ENCODE results near the gene PJA1. TPM values are rescaled to one million over a fixed set of nuclear protein-coding genes. Genes with fewer than 3 reads are reported as not detected.

PJA1 gene
- total RNA-seq, 2 donors from 2014 or later = 26.3 to 27.4 TPM

DNA sequence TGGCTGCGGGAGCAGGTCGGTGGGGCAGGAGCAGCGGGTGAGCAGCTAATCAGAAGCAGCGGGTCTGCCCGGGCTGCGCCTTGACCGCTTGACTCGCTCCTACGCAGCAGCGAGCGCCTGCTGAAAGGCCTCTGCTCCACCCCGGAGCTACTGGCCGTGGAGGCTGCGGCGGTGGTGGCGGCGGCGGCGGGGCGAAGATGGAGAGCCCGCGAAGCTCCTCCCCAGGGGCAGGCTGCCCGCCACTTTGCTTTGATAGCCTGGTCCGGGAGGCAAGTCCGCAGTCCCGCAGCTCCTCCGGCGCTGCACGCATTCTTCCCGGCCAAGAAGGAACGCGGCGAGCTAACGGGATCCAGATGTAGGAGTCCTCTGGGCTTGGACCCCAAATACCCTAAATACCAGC, 36.7 kb downstream of the PJA1 start:
- Mint-ChIP-seq H3K9me3 (no peaks in the 10 kb centered on the region), H3K27me3 (ENCODE audit: low read depth) (peaks cover 42% of the 10 kb centered on the region), H3K27ac (no peak overlapping the region), H3K4me1 (ENCODE audit: low read depth) (peaks cover 5% of the 10 kb centered on the region), H3K4me3 (no peak overlapping the region), H3K36me3 (ENCODE audit: insufficient read depth in 2 of 2) (peaks cover 0 to 2% of the 10 kb centered on the region in 2 donors)
- ATAC-seq (replicated peaks in 1 of 2) = no peak
- no peak for DNase-seq

GRCh38 chrX:69127466-69127865, 37.8 kb downstream of the PJA1 start:
- peaks cover 5% of the 10 kb centered on the region for H3K4me1 Mint-ChIP-seq (ENCODE audit: low read depth)
- H3K27ac Mint-ChIP-seq = no peak overlapping the region
- no peaks in the 10 kb centered on the region for H3K9me3 Mint-ChIP-seq
- no peak for DNase-seq
- ATAC-seq (replicated peaks in 1 of 2) = no peak
- no peak overlapping the region for H3K4me3 Mint-ChIP-seq
- peaks cover 44% of the 10 kb centered on the region for H3K27me3 Mint-ChIP-seq (ENCODE audit: low read depth)
- H3K36me3 Mint-ChIP-seq (ENCODE audit: insufficient read depth in 2 of 2) = peaks cover 0 to 2% of the 10 kb centered on the region in 2 donors

DNA sequence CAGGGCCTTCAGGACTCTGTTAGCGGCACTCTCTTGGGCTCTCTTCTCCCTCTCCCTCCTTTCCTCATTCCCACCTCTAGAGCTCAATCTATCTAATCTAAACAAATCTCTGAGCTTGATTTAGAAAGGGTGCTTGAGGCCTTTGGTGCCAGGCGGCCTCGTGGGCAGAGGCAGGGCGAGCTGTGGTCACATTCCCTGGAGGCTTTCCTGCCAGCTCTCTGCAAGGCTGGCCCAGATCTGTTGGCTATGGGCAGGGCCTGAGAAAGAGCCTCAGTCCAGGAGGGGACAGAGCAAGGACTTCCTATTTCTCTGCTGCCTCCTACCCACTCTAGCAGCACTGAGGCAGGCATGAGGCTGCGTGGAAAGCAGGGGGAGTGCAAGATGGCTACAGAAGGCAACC, 38.6 kb downstream of the PJA1 start:
- H3K9me3 Mint-ChIP-seq = no peaks in the 10 kb centered on the region
- no peak overlapping the region for H3K4me3 Mint-ChIP-seq
- ATAC-seq (replicated peaks in 1 of 2) = no peak

GRCh38 chrX:69125094-69125493, 40.2 kb downstream of the PJA1 start:
- Mint-ChIP-seq H3K4me1 (ENCODE audit: low read depth) (peaks cover 5% of the 10 kb centered on the region), H3K4me3 (no peak overlapping the region), H3K27ac (no peak overlapping the region), H3K36me3 (ENCODE audit: insufficient read depth in 2 of 2) (peaks cover 0 to 2% of the 10 kb centered on the region in 2 donors), H3K27me3 (ENCODE audit: low read depth) (peaks cover 28% of the 10 kb centered on the region), H3K9me3 (no peaks in the 10 kb centered on the region)
- no peak for DNase-seq
- ATAC-seq (replicated peaks in 1 of 2) = no peak

More for the DNA sequence above, 38.6 kb downstream of the PJA1 start:
- Mint-ChIP-seq H3K4me1 (ENCODE audit: low read depth) (peaks cover 5% of the 10 kb centered on the region), H3K36me3 (ENCODE audit: insufficient read depth in 2 of 2) (peaks cover 0 to 2% of the 10 kb centered on the region in 2 donors), H3K27ac (no peak overlapping the region), H3K27me3 (ENCODE audit: low read depth) (peaks cover 40% of the 10 kb centered on the region)
- no peak for DNase-seq

GRCh38 chrX:69124108-69124507, 41.1 kb downstream of the PJA1 start:
- ATAC-seq (replicated peaks in 1 of 2) = no peak

DNA sequence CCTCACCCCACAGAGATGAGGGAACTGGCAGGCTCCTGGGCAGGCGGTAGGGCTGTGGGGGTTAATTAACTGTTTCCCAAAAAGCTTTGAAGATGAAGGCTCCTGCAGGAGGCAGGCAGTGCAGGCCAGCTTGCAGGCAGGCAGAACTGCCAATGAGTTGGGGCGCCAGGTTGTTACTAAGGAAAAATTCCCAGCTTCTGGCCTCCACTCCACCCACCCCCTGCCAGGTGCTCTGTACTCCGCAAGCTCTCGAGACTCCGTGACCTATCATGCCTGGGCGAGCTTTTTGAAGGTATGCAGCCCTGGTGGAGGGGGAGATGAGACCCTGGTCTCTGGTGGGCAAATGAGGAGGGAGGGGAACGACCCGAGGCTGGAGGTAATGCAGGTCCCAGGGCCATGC, 41.8 kb downstream of the PJA1 start:
- H3K27me3 Mint-ChIP-seq (ENCODE audit: low read depth) = peaks cover 19% of the 10 kb centered on the region
- peaks cover 0 to 2% of the 10 kb centered on the region in 2 donors for H3K36me3 Mint-ChIP-seq (ENCODE audit: insufficient read depth in 2 of 2)
- DNase-seq = no peak
- H3K27ac Mint-ChIP-seq = no peak overlapping the region
- H3K4me1 Mint-ChIP-seq (ENCODE audit: low read depth) = peaks cover 5% of the 10 kb centered on the region
- H3K4me3 Mint-ChIP-seq = no peak overlapping the region
- no peak for ATAC-seq (replicated peaks in 1 of 2)
- no peaks in the 10 kb centered on the region for H3K9me3 Mint-ChIP-seq

More at GRCh38 chrX:69124108-69124507, 41.1 kb downstream of the PJA1 start:
- Mint-ChIP-seq H3K4me3 (no peak overlapping the region), H3K4me1 (ENCODE audit: low read depth) (peaks cover 5% of the 10 kb centered on the region), H3K27ac (no peak overlapping the region), H3K27me3 (ENCODE audit: low read depth) (peaks cover 19% of the 10 kb centered on the region), H3K36me3 (ENCODE audit: insufficient read depth in 2 of 2) (peaks cover 0 to 2% of the 10 kb centered on the region in 2 donors), H3K9me3 (no peaks in the 10 kb centered on the region)
- no peak for DNase-seq

- DNase-seq (no peak), ATAC-seq (replicated peaks in 1 of 2) (no peak)
- no peak overlapping the region for H3K4me3 Mint-ChIP-seq
- peaks cover 11% of the 10 kb centered on the region for H3K27me3 Mint-ChIP-seq (ENCODE audit: low read depth)
- H3K27ac Mint-ChIP-seq = no peak overlapping the region
- H3K4me1 Mint-ChIP-seq (ENCODE audit: low read depth) = no peaks in the 10 kb centered on the region
- no peaks in the 10 kb centered on the region for H3K36me3 Mint-ChIP-seq (ENCODE audit: insufficient read depth in 2 of 2)
- H3K9me3 Mint-ChIP-seq = no peaks in the 10 kb centered on the region
Observed at GRCh38 chrX:69121321-69122000, 43.8 kb downstream of the PJA1 start.

GRCh38 chrX:69120476-69120875, 44.8 kb downstream of the PJA1 start:
- Mint-ChIP-seq H3K27me3 (ENCODE audit: low read depth) (peaks cover 11% of the 10 kb centered on the region), H3K4me1 (ENCODE audit: low read depth) (no peaks in the 10 kb centered on the region), H3K36me3 (ENCODE audit: insufficient read depth in 2 of 2) (no peaks in the 10 kb centered on the region), H3K4me3 (no peak overlapping the region), H3K9me3 (no peaks in the 10 kb centered on the region), H3K27ac (no peak overlapping the region)
- ATAC-seq (replicated peaks in 1 of 2) (no peak), DNase-seq (no peak)

DNA sequence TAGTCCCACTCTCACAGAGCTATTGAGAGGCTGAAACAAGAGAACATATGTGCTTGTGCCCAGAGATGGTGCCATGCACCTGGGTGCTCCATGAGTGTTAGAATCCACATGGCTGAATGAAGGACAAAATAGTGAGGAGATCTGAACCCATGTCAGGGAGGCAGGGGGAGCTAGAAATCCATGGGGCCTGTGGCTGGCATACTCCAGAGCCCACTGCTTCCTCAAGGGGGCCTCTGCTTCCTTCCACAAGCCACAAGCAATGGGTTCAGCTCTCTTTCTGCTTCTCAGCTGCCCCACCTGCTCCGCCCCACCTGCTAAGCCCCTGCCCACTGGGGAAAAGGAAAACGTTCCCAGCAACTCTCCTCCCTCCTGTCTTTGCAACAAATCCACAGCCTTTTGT, 46.1 kb downstream of the PJA1 start:
- DNase-seq (no peak), ATAC-seq (replicated peaks in 1 of 2) (no peak)
- H3K36me3 Mint-ChIP-seq (ENCODE audit: insufficient read depth in 2 of 2) = no peaks in the 10 kb centered on the region
- no peak overlapping the region for H3K27ac Mint-ChIP-seq
- H3K4me3 Mint-ChIP-seq = no peak overlapping the region
- H3K4me1 Mint-ChIP-seq (ENCODE audit: low read depth) = no peaks in the 10 kb centered on the region
- peaks cover 13% of the 10 kb centered on the region for H3K27me3 Mint-ChIP-seq (ENCODE audit: low read depth)
- no peaks in the 10 kb centered on the region for H3K9me3 Mint-ChIP-seq

- ATAC-seq (replicated peaks in 1 of 2) = no peak
- no peak overlapping the region for H3K4me3 Mint-ChIP-seq
Observed at GRCh38 chrX:69117876-69118526, 47.3 kb downstream of the PJA1 start.

GRCh38 chrX:69116077-69116476, 49.2 kb downstream of the PJA1 start:
- ATAC-seq (replicated peaks in 1 of 2) = no peak
- H3K27me3 Mint-ChIP-seq (ENCODE audit: low read depth) = peaks cover 7% of the 10 kb centered on the region
- no peaks in the 10 kb centered on the region for H3K36me3 Mint-ChIP-seq (ENCODE audit: insufficient read depth in 2 of 2)
- no peaks in the 10 kb centered on the region for H3K9me3 Mint-ChIP-seq
- H3K4me3 Mint-ChIP-seq = no peak overlapping the region
- H3K4me1 Mint-ChIP-seq (ENCODE audit: low read depth) = no peaks in the 10 kb centered on the region
- no peak overlapping the region for H3K27ac Mint-ChIP-seq
- no peak for DNase-seq

More at GRCh38 chrX:69117876-69118526, 47.3 kb downstream of the PJA1 start:
- Mint-ChIP-seq H3K9me3 (no peaks in the 10 kb centered on the region), H3K27ac (no peak overlapping the region), H3K36me3 (ENCODE audit: insufficient read depth in 2 of 2) (no peaks in the 10 kb centered on the region), H3K4me1 (ENCODE audit: low read depth) (no peaks in the 10 kb centered on the region), H3K27me3 (ENCODE audit: low read depth) (peaks cover 15% of the 10 kb centered on the region)
- DNase-seq = no peak

DNA sequence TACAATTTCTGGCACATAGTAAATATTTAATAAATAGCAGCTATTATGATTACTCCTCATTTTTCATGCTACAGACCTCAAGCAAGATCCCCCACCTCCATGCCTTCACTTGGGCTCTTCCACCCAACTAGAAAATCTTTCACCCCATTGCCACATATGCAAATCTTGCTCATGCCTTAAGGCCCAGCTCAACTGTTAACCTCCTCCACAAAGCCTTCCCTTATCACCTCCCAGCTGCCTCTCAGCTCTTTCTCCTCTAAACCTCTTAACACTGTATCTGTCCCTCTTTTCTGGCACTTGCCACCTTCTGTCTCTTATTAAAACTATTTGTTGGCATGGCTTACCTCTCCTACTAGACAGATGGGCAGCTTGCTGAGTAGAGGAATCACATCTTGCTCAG, 51.5 kb downstream of the PJA1 start:
- Mint-ChIP-seq H3K36me3 (ENCODE audit: insufficient read depth in 2 of 2) (no peaks in the 10 kb centered on the region), H3K27ac (no peak overlapping the region)
- no peak for ATAC-seq (replicated peaks in 1 of 2)

More for the DNA sequence above, 51.5 kb downstream of the PJA1 start:
- no peak overlapping the region for H3K4me3 Mint-ChIP-seq
- no peak for DNase-seq
- H3K27me3 Mint-ChIP-seq (ENCODE audit: low read depth) = peaks cover 23% of the 10 kb centered on the region
- H3K9me3 Mint-ChIP-seq = no peaks in the 10 kb centered on the region
- H3K4me1 Mint-ChIP-seq (ENCODE audit: low read depth) = no peaks in the 10 kb centered on the region

Measured in activated T-cell treated with anti-CD3 and anti-CD28 coated beads, Interleukin-2, amount 50 U/mL, for 72 hours (primary cell).